Neural progenitor cell (in vitro differentiated cells): Measurements from ENCODE around the gene CD99L2. TPM values are rescaled to one million over a fixed set of nuclear protein-coding genes. Genes with fewer than 3 reads are reported as not detected.
A peak's percentile ranks its signal among the peaks of the same experiment; 100 is the strongest.
"Not testable (repeated sequence)": the region's sequence is repeated elsewhere in the genome, so short reads cannot be mapped to it uniquely, and the experiment has no call there.

Experiments used
- DNase-seq: peaks from one replicate; pipeline ENCODE4 v3.0.0-alpha.2; 2016; ENCODE audit warnings: low spot score
- H2AFZ ChIP-seq: fragments of 200-600 bp; sonication (generic); replicated peaks from 2 replicates; pipeline ENCODE4 v1.6.1; 2016; ENCODE audit warnings: antibody characterized with exemption
- H3F3A ChIP-seq: fragments of 200-600 bp; sonication (generic); 2 replicates; pipeline ENCODE4 v1.6.1; 2016; ENCODE audit warnings: antibody characterized with exemption, low read depth
- H3K27ac ChIP-seq: fragments of 200-600 bp; sonication (generic); 2 replicates; pipeline ENCODE4 v1.5.1; 2016; ENCODE audit warnings: mild to moderate bottlenecking
- H3K27me3 ChIP-seq: fragments of 200-600 bp; sonication (generic); 2 replicates; pipeline ENCODE4 v1.6.1; 2016; ENCODE audit warnings: mild to moderate bottlenecking, moderate library complexity
- H3K36me3 ChIP-seq: fragments of 200-600 bp; sonication (generic); 2 replicates; pipeline ENCODE4 v1.5.1; 2016
- H3K4me1 ChIP-seq: fragments of 200-600 bp; sonication (generic); 2 replicates; pipeline ENCODE4 v1.6.1; 2016; ENCODE audit warnings: mixed run types
- H3K4me2 ChIP-seq: fragments of 200-600 bp; sonication (generic); 2 replicates; pipeline ENCODE4 v1.6.1; 2016
- H3K4me3 ChIP-seq: fragments of 200-600 bp; sonication (generic); 2 replicates; pipeline ENCODE4 v1.5.1; 2016
- H3K79me2 ChIP-seq: fragments of 200-600 bp; sonication (generic); 2 replicates; pipeline ENCODE4 v1.6.1; 2016; ENCODE audit warnings: low read depth
- H3K9ac ChIP-seq: fragments of 200-600 bp; sonication (generic); 2 replicates; pipeline ENCODE4 v1.6.1; 2016
- H3K9me3 ChIP-seq: fragments of 200-600 bp; sonication (generic); 2 replicates; pipeline ENCODE4 v1.5.1; 2016; ENCODE audit warnings: low read depth
- H4K20me1 ChIP-seq: fragments of 200-600 bp; sonication (generic); 2 replicates; pipeline ENCODE4 v1.6.1; 2016; ENCODE audit warnings: low read depth
- H3K27ac Mint-ChIP-seq: 3 replicates; pipeline ENCODE4 v1.8.0; 2021; ENCODE audit warnings: mixed read lengths
- H3K27me3 Mint-ChIP-seq: 2 replicates; pipeline ENCODE4 v1.8.0; 2022; ENCODE audit warnings: low read depth, mild to moderate bottlenecking, inconsistent platforms, moderate library complexity, mixed read lengths; ENCODE audit not compliant: insufficient read depth
- H3K36me3 Mint-ChIP-seq: 3 replicates; pipeline ENCODE4 v1.8.0; 2021; ENCODE audit warnings: mixed read lengths
- H3K4me1 Mint-ChIP-seq: 3 replicates; pipeline ENCODE4 v1.8.0; 2021; ENCODE audit warnings: mixed read lengths
- H3K4me3 Mint-ChIP-seq: 3 replicates; pipeline ENCODE4 v1.8.0; 2021; ENCODE audit warnings: mild to moderate bottlenecking, moderate library complexity, mixed read lengths
- H3K9me3 Mint-ChIP-seq: 3 replicates; pipeline ENCODE4 v1.8.0; 2020; ENCODE audit warnings: mixed read lengths
- CTCF ChIP-seq: fragments of 200-600 bp; sonication (generic); IDR thresholded peaks from 2 replicates; pipeline ENCODE4 v1.5.1; 2017; ENCODE audit warnings: antibody characterized with exemption, mild to moderate bottlenecking
- EZH2 ChIP-seq: fragments of 200-600 bp; sonication (generic); IDR thresholded peaks from 2 replicates; pipeline ENCODE4 v1.6.1; 2017; ENCODE audit warnings: antibody characterized with exemption, mild to moderate bottlenecking, moderate library complexity
- EZH2phosphoT487 ChIP-seq: fragments of 200-600 bp; sonication (generic); IDR thresholded peaks from 2 replicates; pipeline ENCODE4 v1.6.1; 2017; ENCODE audit warnings: antibody characterized with exemption
- total RNA-seq: library from RNA; depleted of rRNA; stranded (reverse); fragments of >200 nt; gene quantifications from 2 replicates; pipeline ENCODE4 v1.2.3, GENCODE V29; 2015; ENCODE audit warnings: low replicate concordance

The CD99L2 gene
- total RNA-seq, 1 donor from 2014 or later, result 24.7 TPM

- no peaks in the 10 kb centered on the region for H3K27me3 Mint-ChIP-seq
- H3K36me3 Mint-ChIP-seq, result peaks cover 4% of the 10 kb centered on the region
- no peak overlapping the region for H3K9ac ChIP-seq
- H2AFZ ChIP-seq, result no peak overlapping the region
- H3K36me3 ChIP-seq, result no peaks in the 10 kb centered on the region
- H3K4me1 ChIP-seq, result no peaks in the 10 kb centered on the region
- no peaks in the 10 kb centered on the region for H3K9me3 ChIP-seq
- H3K4me3 ChIP-seq, result no peak overlapping the region
- no peak overlapping the region for H3K27ac ChIP-seq
- H3K27ac Mint-ChIP-seq, result no peak overlapping the region
- H3K4me3 Mint-ChIP-seq, result no peak overlapping the region
- H3F3A ChIP-seq, result peaks cover under 1% of the 10 kb centered on the region
- peaks cover 21% of the 10 kb centered on the region for H3K79me2 ChIP-seq
- no peak overlapping the region for H3K4me2 ChIP-seq
- peaks cover 5% of the 10 kb centered on the region for H4K20me1 ChIP-seq
- H3K4me1 Mint-ChIP-seq, result peaks cover 5% of the 10 kb centered on the region
- TF ChIP-seq CTCF (no peak), EZH2 (no peak), EZH2phosphoT487 (no peak)
- H3K27me3 ChIP-seq, result peaks cover 2% of the 10 kb centered on the region
- DNase-seq, result no peak
- peaks cover 10% of the 10 kb centered on the region for H3K9me3 Mint-ChIP-seq
Observed at GRCh38 chrX:150893936-150894335, 4.5 kb downstream of the CD99L2 start.

DNA sequence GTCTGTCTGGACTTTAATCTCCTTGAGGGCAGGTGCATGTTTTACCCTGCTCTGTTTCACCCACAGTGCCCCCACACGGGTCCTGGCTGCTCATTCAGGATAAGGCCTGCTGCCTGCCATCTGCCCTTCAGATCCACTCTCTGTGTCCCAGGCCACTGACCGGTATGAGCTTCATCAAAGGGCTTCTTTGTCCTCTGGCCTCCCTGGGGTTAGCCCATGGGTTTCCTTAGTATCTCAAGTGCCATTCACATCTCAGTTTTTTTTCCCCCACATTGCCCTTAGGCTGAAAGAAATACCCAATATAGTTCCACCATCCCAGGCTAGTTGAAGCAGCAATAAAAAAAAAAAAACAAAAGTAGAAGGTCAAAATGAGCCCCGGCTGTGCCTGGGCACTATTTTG lies 9.3 kb downstream of the CD99L2 start:
- H3K36me3 ChIP-seq, result no peaks in the 10 kb centered on the region
- H3K4me1 Mint-ChIP-seq, result no peaks in the 10 kb centered on the region
- no peak overlapping the region for H3K27ac ChIP-seq
- H3K27me3 Mint-ChIP-seq, result peaks cover 2% of the 10 kb centered on the region
- H3K79me2 ChIP-seq, result peaks cover 11% of the 10 kb centered on the region
- peak; percentile 24 for DNase-seq
- H3K9me3 ChIP-seq, result no peaks in the 10 kb centered on the region
- no peaks in the 10 kb centered on the region for H4K20me1 ChIP-seq
- H3K9me3 Mint-ChIP-seq, result peaks cover 21% of the 10 kb centered on the region
- no peak overlapping the region for H2AFZ ChIP-seq
- TF ChIP-seq EZH2 (no peak), EZH2phosphoT487 (no peak), CTCF (no peak)
- H3K4me1 ChIP-seq, result no peaks in the 10 kb centered on the region
- H3K9ac ChIP-seq, result no peak overlapping the region
- H3F3A ChIP-seq, result no peaks in the 10 kb centered on the region
- no peak overlapping the region for H3K4me3 ChIP-seq
- no peak overlapping the region for H3K4me3 Mint-ChIP-seq
- H3K4me2 ChIP-seq, result no peak overlapping the region
- H3K36me3 Mint-ChIP-seq, result peaks cover 14% of the 10 kb centered on the region
- H3K27ac Mint-ChIP-seq, result no peak overlapping the region
- H3K27me3 ChIP-seq, result no peaks in the 10 kb centered on the region

DNA sequence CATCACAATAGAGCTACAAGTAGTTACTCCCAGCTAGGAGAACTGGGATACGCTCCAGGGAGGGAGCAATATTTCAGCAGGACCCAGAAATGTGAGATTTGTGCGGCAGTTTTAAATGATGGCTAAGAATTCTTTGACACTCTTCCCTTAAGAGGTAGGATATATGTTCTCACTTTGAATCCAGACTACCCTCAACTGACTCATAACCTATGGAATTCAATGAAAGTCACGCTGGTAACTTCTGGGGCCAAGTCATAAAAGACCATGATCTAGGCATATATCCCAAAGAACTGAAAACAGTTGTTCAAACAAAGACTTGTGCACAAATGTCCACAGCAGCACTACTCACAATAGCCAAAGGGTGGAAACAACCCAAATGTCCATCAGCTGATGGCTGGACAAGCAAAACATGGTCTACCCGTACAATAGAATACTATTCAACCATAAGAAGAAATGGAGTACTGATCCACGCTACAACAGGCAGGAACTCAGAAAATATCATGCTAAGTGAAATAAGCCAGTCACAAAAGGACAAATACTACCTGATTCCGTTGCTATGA lies 10.5 kb downstream of the CD99L2 start:
- Histone ChIP-seq H3F3A (no peaks in the 10 kb centered on the region), H3K4me1 (no peaks in the 10 kb centered on the region), H3K36me3 (no peaks in the 10 kb centered on the region), H3K9me3 (no peaks in the 10 kb centered on the region), H3K27me3 (no peaks in the 10 kb centered on the region), H2AFZ (no peak overlapping the region), H3K9ac (no peak overlapping the region), H4K20me1 (no peaks in the 10 kb centered on the region), H3K4me3 (no peak overlapping the region), H3K27ac (no peak overlapping the region), H3K79me2 (peaks cover 11% of the 10 kb centered on the region), H3K4me2 (no peak overlapping the region)
- no peak for TF ChIP-seq CTCF
- TF ChIP-seq EZH2phosphoT487, result no peak
- TF ChIP-seq EZH2, result no peak
- Mint-ChIP-seq H3K4me1 (no peaks in the 10 kb centered on the region), H3K9me3 (peaks cover 24% of the 10 kb centered on the region), H3K27ac (no peak overlapping the region), H3K36me3 (peaks cover 14% of the 10 kb centered on the region), H3K27me3 (peaks cover 2% of the 10 kb centered on the region), H3K4me3 (no peak overlapping the region)
- no peak for DNase-seq

DNA sequence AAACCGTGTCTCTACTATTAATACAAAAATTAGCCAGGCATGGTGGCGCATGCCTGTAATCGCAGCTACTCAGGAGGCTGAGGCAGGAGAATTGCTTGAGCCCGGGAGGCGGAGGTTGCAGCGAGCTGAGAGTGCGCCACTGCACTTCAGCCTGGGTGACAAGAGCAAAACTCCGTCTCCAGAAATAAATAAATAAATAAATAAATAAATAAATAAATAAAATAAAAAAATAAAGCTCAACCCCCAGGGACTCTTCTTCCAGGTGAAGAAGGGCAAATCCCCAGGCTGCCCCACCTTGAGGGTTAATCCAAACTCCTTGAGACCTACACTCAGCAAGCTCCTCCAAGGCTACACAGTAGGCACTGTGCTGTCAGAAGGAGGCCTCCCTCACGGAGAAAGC lies 11.2 kb downstream of the CD99L2 start:
- peaks cover 11% of the 10 kb centered on the region for H3K79me2 ChIP-seq
- peaks cover 14% of the 10 kb centered on the region for H3K36me3 Mint-ChIP-seq
- not testable (repeated sequence) for H3K27ac Mint-ChIP-seq

More for the DNA sequence above, 11.2 kb downstream of the CD99L2 start:
- DNase-seq, H3K27me3 ChIP-seq, H3K4me1 ChIP-seq, H3K4me1 Mint-ChIP-seq, H3K27ac ChIP-seq, H3K36me3 ChIP-seq, H3K9me3 ChIP-seq, H3K9ac ChIP-seq, H3F3A ChIP-seq, H3K27me3 Mint-ChIP-seq, H3K4me3 Mint-ChIP-seq, H3K4me3 ChIP-seq, H3K4me2 ChIP-seq, H4K20me1 ChIP-seq, H2AFZ ChIP-seq: not testable (repeated sequence)
- peaks cover 24% of the 10 kb centered on the region for H3K9me3 Mint-ChIP-seq
